Activated CD8-positive, alpha-beta memory T cell treated with anti-CD3 and anti-CD28 coated beads for 48 hours (primary cell): Measurements from ENCODE around the gene PHKA2.
"Not testable (repeated sequence)": the region's sequence is repeated elsewhere in the genome, so short reads cannot be mapped to it uniquely, and the experiment has no call there.

Experiments used
- DNase-seq, 3 experiments: peaks; one replicate each; pipeline ENCODE4 v3.0.0-alpha.2; 2020; ENCODE audit warnings: low read depth in 2 of 3, low spot score in 2 of 3

The PHKA2 gene

GRCh38 chrX:18980262-18980661, 3.7 kb downstream of the PHKA2 start:
- DNase-seq = not testable (repeated sequence)

- DNase-seq = no peak
Observed at GRCh38 chrX:18974993-18975392, 8.9 kb downstream of the PHKA2 start.

- DNase-seq = no peak
Observed at GRCh38 chrX:18973527-18974192, 10.3 kb downstream of the PHKA2 start.

GRCh38 chrX:18971506-18971905, 12.4 kb downstream of the PHKA2 start:
- no peak for DNase-seq

- no peak for DNase-seq
Observed at GRCh38 chrX:18970465-18970864, 13.4 kb downstream of the PHKA2 start.

- no peak for DNase-seq
Observed at GRCh38 chrX:18966624-18967023, 17.3 kb downstream of the PHKA2 start.

GRCh38 chrX:18964901-18965300, 19.0 kb downstream of the PHKA2 start:
- DNase-seq = no peak

GRCh38 chrX:18964026-18964425, 19.9 kb downstream of the PHKA2 start:
- no peak for DNase-seq

- no peak for DNase-seq
Observed at GRCh38 chrX:18962329-18962728, 21.6 kb downstream of the PHKA2 start.

- no peak for DNase-seq
Observed at GRCh38 chrX:18961686-18962085, 22.2 kb downstream of the PHKA2 start.

- no peak for DNase-seq
Observed at GRCh38 chrX:18956303-18957032, 27.4 kb downstream of the PHKA2 start.

GRCh38 chrX:18955676-18956075, 28.2 kb downstream of the PHKA2 start:
- no peak for DNase-seq

GRCh38 chrX:18951032-18951431, 32.9 kb downstream of the PHKA2 start:
- DNase-seq = no peak

- DNase-seq = no peak
Observed at GRCh38 chrX:18949944-18950301, 34.0 kb downstream of the PHKA2 start.

GRCh38 chrX:18949291-18949943, 34.5 kb downstream of the PHKA2 start:
- no peak for DNase-seq

GRCh38 chrX:18946611-18947010, 37.3 kb downstream of the PHKA2 start:
- DNase-seq = no peak

GRCh38 chrX:18946157-18946556, 37.8 kb downstream of the PHKA2 start:
- no peak for DNase-seq

- no peak for DNase-seq
Observed at GRCh38 chrX:18945483-18945882, 38.4 kb downstream of the PHKA2 start.

GRCh38 chrX:18944482-18944881, 39.4 kb downstream of the PHKA2 start:
- no peak for DNase-seq

- no peak for DNase-seq
Observed at GRCh38 chrX:18941896-18942295, 42.0 kb downstream of the PHKA2 start.

GRCh38 chrX:18938710-18939109, 45.2 kb downstream of the PHKA2 start:
- no peak for DNase-seq

GRCh38 chrX:18937173-18937572, 46.7 kb downstream of the PHKA2 start:
- no peak for DNase-seq
